K562 (cell line): ENCODE measurements around the gene TAS2R4. TPM values are rescaled to one million over a fixed set of nuclear protein-coding genes. Genes with fewer than 3 reads are reported as not detected.

ENCODE experiments used
- ATAC-seq: fragments of 200-7000 bp; cut with Tn5 transposase; 3 replicates; pipeline ENCODE4 v1.9.1; 2020; ENCODE audit warnings: moderate library complexity
- BruUV-seq: library from RNA; stranded (reverse); fragments of 400-500 nt; replicated peaks from 2 replicates; lab custom pipeline; 2021; lab: Mats Ljungman, UMichigan
- CTCF ChIA-PET: fragments of 300-600 bp; formaldehyde crosslinking; extraction: SDS; loops from one replicate; lab custom pipeline; 2021; ENCODE audit warnings: low intra/inter-chr PET ratio; lab: Yijun Ruan, JAX
- POLR2A ChIA-PET: fragments of 300-600, 350-650 bp; sonication (Branson Sonifier 250); formaldehyde crosslinking; extraction: SDS; loops from one replicate; lab custom pipeline; 2021; ENCODE audit warnings: antibody characterized with exemption, inconsistent platforms; lab: Yijun Ruan, JAX
- DNase-seq, 4 experiments: peaks; one replicate each; pipeline versions ENCODE4 v3.0.0 to v3.0.0-alpha.2; 2011 to 2018; ENCODE audit warnings: low spot score in 3 of 4, mixed read lengths in 3 of 4; ENCODE audit errors: extremely low read depth in 1 of 4
- FAIRE-seq: peaks from 2 replicates; lab custom pipeline; 2011; peaks lifted over from hg19 to GRCh38; lab: Jason Lieb, UNC
- H2AFZ ChIP-seq: 2 replicates; pipeline ENCODE4 v1.6.0; 2011; ENCODE audit warnings: low read depth, low read length, control low read depth, inconsistent platforms
- H3K27ac ChIP-seq: fragments of 200-600 bp; 3 replicates; pipeline ENCODE4 v1.8.0; 2011; ENCODE audit warnings: low read depth, mild to moderate bottlenecking, control low read depth, inconsistent platforms, low read length, moderate library complexity, mixed read lengths; ENCODE audit errors: extremely low read depth
- H3K27me3 ChIP-seq, 2 experiments: fragments of 300-600 bp in 1 of 2; 2 replicates in 1 of 2; 3 replicates in 1 of 2; pipeline versions ENCODE4 v1.6.0 to v1.8.0; 2011; ENCODE audit warnings: inconsistent platforms in 2 of 2, low read length in 2 of 2, mild to moderate bottlenecking in 1 of 2, mixed read lengths in 1 of 2, moderate library complexity in 1 of 2; ENCODE audit not compliant: control insufficient read depth in 2 of 2, insufficient read depth in 2 of 2
- H3K36me3 ChIP-seq: fragments of 300-600 bp; 3 replicates; pipeline ENCODE4 v1.8.0; 2011; ENCODE audit warnings: mild to moderate bottlenecking, low read length, inconsistent platforms; ENCODE audit not compliant: control insufficient read depth, insufficient read depth
- H3K4me1 ChIP-seq, 2 experiments: fragments of 200-600 bp in 1 of 2; replicated peaks in 1 of 2; 2 replicates in 1 of 2; 3 replicates in 1 of 2; pipeline versions ENCODE4 v1.5.1 to v1.8.0; 2011; ENCODE audit warnings: inconsistent platforms in 2 of 2, low read length in 2 of 2, mild to moderate bottlenecking in 1 of 2, mixed read lengths in 1 of 2, moderate library complexity in 1 of 2; ENCODE audit not compliant: control insufficient read depth in 2 of 2, insufficient read depth in 2 of 2
- H3K4me2 ChIP-seq: 2 replicates; pipeline ENCODE4 v1.6.1; 2011; ENCODE audit warnings: low read length, control low read depth, inconsistent platforms, mixed read lengths; ENCODE audit not compliant: insufficient read depth
- H3K4me3 ChIP-seq: fragments of 200-600 bp; sonication (generic), shearing (Covaris generic); 2 replicates; pipeline ENCODE4 v1.5.1; 2016; ENCODE audit warnings: control low read depth, inconsistent platforms
- H3K79me2 ChIP-seq: fragments of 200-600 bp; 3 replicates; pipeline ENCODE4 v1.8.0; 2011; ENCODE audit warnings: low read length, inconsistent platforms; ENCODE audit not compliant: control insufficient read depth, insufficient read depth
- H3K9ac ChIP-seq, 2 experiments: 2 replicates each; pipeline versions ENCODE4 v1.6.0 to v1.6.1; 2011; ENCODE audit warnings: low read depth in 2 of 2, low read length in 2 of 2, control low read depth in 1 of 2, inconsistent platforms in 1 of 2, mild to moderate bottlenecking in 1 of 2, mixed read lengths in 1 of 2; ENCODE audit not compliant: insufficient read depth in 1 of 2
- H3K9me1 ChIP-seq: one replicate; pipeline ENCODE4 v1.6.0; 2011; ENCODE audit warnings: inconsistent platforms, mild to moderate bottlenecking, low read length, moderate library complexity; ENCODE audit not compliant: control insufficient read depth, insufficient read depth
- H3K9me3 ChIP-seq: replicated peaks from 2 replicates; pipeline ENCODE4 v1.5.1; 2011; ENCODE audit warnings: low read depth, low read length, inconsistent platforms; ENCODE audit not compliant: control insufficient read depth, insufficient read depth
- H4K20me1 ChIP-seq: replicated peaks from 2 replicates; pipeline ENCODE4 v1.6.1; 2011; ENCODE audit warnings: low read length, inconsistent platforms, mixed read lengths; ENCODE audit not compliant: control insufficient read depth, insufficient read depth
- E2F5 ChIP-seq: sonication (generic); formaldehyde crosslinking; IDR thresholded peaks from 2 replicates; pipeline ENCODE4 v1.8.0; 2022; ENCODE audit warnings: mild to moderate bottlenecking, missing genetic modification reagents
- HOMEZ ChIP-seq: fragments of 250-450 bp; sonication (Bioruptor Pico); IDR thresholded peaks from 2 replicates; pipeline ENCODE4 v1.4.0; 2020; ENCODE audit warnings: mild to moderate bottlenecking, moderate library complexity
- RBFOX2 ChIP-seq: fragments of 200-400 bp; formaldehyde crosslinking; IDR thresholded peaks from 2 replicates; pipeline ENCODE4 v1.6.1; 2017; ENCODE audit warnings: low read depth, mild to moderate bottlenecking, low read length, moderate library complexity
- RFX1 ChIP-seq: fragments of 450-650 bp; IDR thresholded peaks from 2 replicates; pipeline ENCODE4 v1.6.1; 2016; ENCODE audit warnings: mild to moderate bottlenecking, moderate library complexity
- STAT5B ChIP-seq: fragments of 250-450 bp; sonication (Bioruptor Pico); IDR thresholded peaks from 2 replicates; pipeline ENCODE4 v1.8.0; 2021; ENCODE audit warnings: mild to moderate bottlenecking, inconsistent platforms
- TFE3 ChIP-seq: fragments of 450-650 bp; formaldehyde crosslinking; IDR thresholded peaks from 2 replicates; pipeline ENCODE4 v1.4.0; 2020; ENCODE audit warnings: mild to moderate bottlenecking, mixed read lengths
- TGIF2 ChIP-seq: sonication (generic); formaldehyde crosslinking; IDR thresholded peaks from 2 replicates; pipeline ENCODE4 v1.8.1; 2022; ENCODE audit warnings: mild to moderate bottlenecking, missing genetic modification reagents, moderate library complexity
- ZNF134 ChIP-seq: fragments of 250-450 bp; sonication (Bioruptor Pico); conservative IDR thresholded peaks from 2 replicates; pipeline ENCODE4 v1.4.0; 2020
- ZNF146 ChIP-seq: IDR thresholded peaks from one replicate; pipeline ENCODE4 v1.6.1; 2018; ENCODE audit warnings: missing compliant biosample characterization; ENCODE audit not compliant: unreplicated experiment
- ZNF512 ChIP-seq: IDR thresholded peaks from 2 replicates; pipeline ENCODE4 v1.6.1; 2016; ENCODE audit warnings: missing genetic modification characterization, missing compliant biosample characterization
- WGBS: fragments of 100-300 bp; shearing (Covaris generic); methylation state at CpG from one replicate; pipeline ENCODE4 v1.1.6; 2016; ENCODE audit warnings: low coverage, mixed read lengths; ENCODE audit not compliant: insufficient coverage; ENCODE audit errors: missing lambda C conversion rate; 5-methylcytosine and 5-hydroxymethylcytosine counted together
- in situ Hi-C: fragments of 300-500 bp; cut with MboI; formaldehyde crosslinking; loops from 4 replicates; pipeline ENCODE4 v1.15.0; 2018; ENCODE audit warnings: inconsistent platforms, mixed read lengths
- intact Hi-C: fragments of 100-400 bp; cut with micrococcal nuclease; formaldehyde crosslinking; loops from 2 replicates; pipeline ENCODE4 v1.14.2; 2022
- polyA plus RNA-seq, 8 experiments: library from polyadenylated mRNA; depleted of rRNA in 4 of 8; stranded (reverse) in 5 of 8; unstranded in 3 of 8; fragments of >200 nt; fragmentation: Nextera tagmentation in 2 of 8; fragmentation: Illumina TruSeq in 1 of 8; extraction: Ambion mirVana in 2 of 8; extraction: Trizol in 1 of 8; gene quantifications; 2 replicates each; pipeline versions ENCODE4 v1.2.1 to v1.2.3, GENCODE V29; 2011 to 2014; ENCODE audit warnings: inconsistent platforms in 1 of 8, missing spikeins in 1 of 8
- total RNA-seq, 7 experiments: library from RNA; depleted of rRNA in 6 of 7; stranded (reverse); fragments of >200 nt in 6 of 7; fragmentation: Illumina TruSeq in 2 of 7; extraction: Trizol in 2 of 7; gene quantifications; 2 replicates each; pipeline versions ENCODE4 v1.2.1 to v1.2.3, GENCODE V29; 2011 to 2021; ENCODE audit warnings: low replicate concordance in 1 of 7

TAS2R4 gene
- total and polyA plus RNA-seq, 9 of the 15 experiments (the other 6 are each of a cell fraction or from before 2014, with no cell fraction given): 0.04 to 2.1 (median 0.68) TPM

GRCh38 chr7:141739250-141739649, 37.2 kb upstream of the TAS2R4 start (continued):
- TF ChIP-seq ZNF512 (tag) (peak; percentile 62; the same call in 1 of the 2 replicates), RBFOX2 (peak; percentile 52; the same call in 1 of the 2 replicates), TFE3 (CRISPR knock-in tag) (no peak), HOMEZ (no peak)

- no TSS peak for BruUV-seq
These were observed 34.2 kb upstream of the TAS2R4 start for GRCh38 chr7:141742229-141742628.

More at GRCh38 chr7:141742229-141742628, 34.2 kb upstream of the TAS2R4 start:
- H3K27ac ChIP-seq: no peak overlapping the region
- H3K4me3 ChIP-seq: no peak overlapping the region
- ChIA-PET CTCF (no interaction called here), POLR2A (interaction anchor here (0.6 kb wide), 1 partner anchor 12 kb away, joined by 3 read pairs; no protein-coding TSS in a partner anchor)
- intact Hi-C loops (no loop called here), in situ Hi-C loops (no loop called here)
- H3K9me3 ChIP-seq: no peaks in the 10 kb centered on the region
- peaks cover 80% of the 10 kb centered on the region for H3K36me3 ChIP-seq
- peaks cover 41% of the 10 kb centered on the region for H3K79me2 ChIP-seq
- ATAC-seq: no peak
- no peak overlapping the region for H2AFZ ChIP-seq
- H3K9me1 ChIP-seq: no peaks in the 10 kb centered on the region
- H4K20me1 ChIP-seq: no peaks in the 10 kb centered on the region
- WGBS: 71% methylated on average over 1 of the region's 1 CpG
- no peak overlapping the region for H3K4me2 ChIP-seq
- peaks cover 5 to 8% of the 10 kb centered on the region in 2 experiments; a peak in 4 of 5 replicates for H3K4me1 ChIP-seq
- DNase-seq: no peak
- FAIRE-seq: no peak
- TF ChIP-seq E2F5 (no peak), RBFOX2 (0 out of 2 replicates have a peak, but pooled peaks have one; percentile 25), RFX1 (no peak), STAT5B (no peak), TGIF2 (no peak), ZNF146 (no peak), ZNF134 (no peak)
- H3K27me3 ChIP-seq: no peaks in the 10 kb centered on the region
- H3K9ac ChIP-seq: no peak overlapping the region
